Vagina (tissue), 2 donors: Measurements from ENCODE around the gene ERC2.

Experiments
- POLR2A ChIP-seq, 2 donors: fragments of 450-650 bp; IDR thresholded peaks; one replicate each; pipeline ENCODE4 v1.6.1; 2017; ENCODE audit warnings: antibody characterized with exemption in 2 of 2, mild to moderate bottlenecking in 2 of 2, moderate library complexity in 2 of 2
- TF ChIP-seq, protein P1 (sequence below), 3 experiments: fragments of 450-650 bp in 2 of 3; fragments of 200-600 bp in 1 of 3; sonication (generic) in 1 of 3; IDR thresholded peaks; one replicate each; pipeline ENCODE4 v1.5.1; 2017 to 2019; ENCODE audit warnings: antibody characterized with exemption in 3 of 3, mild to moderate bottlenecking in 2 of 3, moderate library complexity in 2 of 3

DNA sequence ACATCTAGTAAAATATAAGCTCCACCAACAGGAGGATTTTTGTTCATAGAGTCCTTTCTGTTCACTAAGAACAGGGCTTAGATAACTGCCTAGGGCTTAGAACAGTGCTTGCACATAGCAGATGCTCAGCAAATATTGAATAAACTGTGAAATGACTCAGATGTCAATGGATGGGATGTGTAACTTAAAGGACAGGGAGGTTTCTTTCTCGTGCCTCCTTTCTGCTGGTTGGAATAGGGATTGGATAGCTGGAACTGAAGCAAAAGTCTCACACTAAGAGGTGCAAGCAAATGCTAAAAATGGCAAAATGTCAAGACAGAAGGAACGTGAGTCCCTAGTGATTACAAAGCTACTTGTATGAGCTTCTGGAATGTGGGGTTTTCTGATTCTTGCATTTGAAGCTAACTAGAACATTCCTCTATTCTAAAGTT lies 588.4 kb downstream of the ERC2 start:
- TF ChIP-seq, protein P1, sequence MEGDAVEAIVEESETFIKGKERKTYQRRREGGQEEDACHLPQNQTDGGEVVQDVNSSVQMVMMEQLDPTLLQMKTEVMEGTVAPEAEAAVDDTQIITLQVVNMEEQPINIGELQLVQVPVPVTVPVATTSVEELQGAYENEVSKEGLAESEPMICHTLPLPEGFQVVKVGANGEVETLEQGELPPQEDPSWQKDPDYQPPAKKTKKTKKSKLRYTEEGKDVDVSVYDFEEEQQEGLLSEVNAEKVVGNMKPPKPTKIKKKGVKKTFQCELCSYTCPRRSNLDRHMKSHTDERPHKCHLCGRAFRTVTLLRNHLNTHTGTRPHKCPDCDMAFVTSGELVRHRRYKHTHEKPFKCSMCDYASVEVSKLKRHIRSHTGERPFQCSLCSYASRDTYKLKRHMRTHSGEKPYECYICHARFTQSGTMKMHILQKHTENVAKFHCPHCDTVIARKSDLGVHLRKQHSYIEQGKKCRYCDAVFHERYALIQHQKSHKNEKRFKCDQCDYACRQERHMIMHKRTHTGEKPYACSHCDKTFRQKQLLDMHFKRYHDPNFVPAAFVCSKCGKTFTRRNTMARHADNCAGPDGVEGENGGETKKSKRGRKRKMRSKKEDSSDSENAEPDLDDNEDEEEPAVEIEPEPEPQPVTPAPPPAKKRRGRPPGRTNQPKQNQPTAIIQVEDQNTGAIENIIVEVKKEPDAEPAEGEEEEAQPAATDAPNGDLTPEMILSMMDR (IDR thresholded peaks at IDR 0.05): no peak
- no peak for TF ChIP-seq POLR2A (IDR thresholded peaks at IDR 0.05)
